GM12878 (cell line): ENCODE measurements around the gene GRK6.

Experiments
- MYC ChIP-seq: IDR thresholded peaks from 2 replicates; pipeline ENCODE4 v1.6.1; 2011; ENCODE audit warnings: mild to moderate bottlenecking, low read length, moderate library complexity, inconsistent platforms; ENCODE audit not compliant: insufficient read depth, insufficient replicate concordance, insufficient read length, severe bottlenecking
- NFYB ChIP-seq: IDR thresholded peaks from 2 replicates; pipeline ENCODE4 v1.6.1; 2011; ENCODE audit warnings: low read depth, mild to moderate bottlenecking, low read length, improper control_type of control experiment, moderate library complexity; ENCODE audit not compliant: insufficient read depth
- POLR2A ChIP-seq: IDR thresholded peaks from 2 replicates; pipeline ENCODE4 v1.6.1; 2011; ENCODE audit warnings: low read depth, mild to moderate bottlenecking, low read length
- POLR2AphosphoS5 ChIP-seq: IDR thresholded peaks from 2 replicates; pipeline ENCODE4 v1.6.1; 2011; ENCODE audit warnings: mild to moderate bottlenecking, low read length, inconsistent platforms
- YBX1 ChIP-seq: fragments of 450-650 bp; IDR thresholded peaks from 2 replicates; pipeline ENCODE4 v1.6.1; 2016; ENCODE audit warnings: antibody characterized with exemption
- TF ChIP-seq, protein P1 (sequence below): fragments of 450-650 bp; IDR thresholded peaks from 2 replicates; pipeline ENCODE4 v1.6.1; 2017; ENCODE audit warnings: antibody characterized with exemption, mild to moderate bottlenecking, moderate library complexity
- TF ChIP-seq, protein P2 (sequence below): IDR thresholded peaks from 2 replicates; pipeline ENCODE4 v1.6.1; 2012; ENCODE audit warnings: low read length, inconsistent platforms
- TF ChIP-seq, protein P3 (sequence below), 3 experiments: IDR thresholded peaks in 2 of 3; conservative IDR thresholded peaks in 1 of 3; 2 replicates each; pipeline ENCODE4 v1.5.1; 2011; ENCODE audit warnings: low read depth in 3 of 3, low read length in 3 of 3, mild to moderate bottlenecking in 3 of 3, control low read depth in 2 of 3, moderate library complexity in 2 of 3, inconsistent platforms in 1 of 3, mixed read lengths in 1 of 3; ENCODE audit not compliant: control insufficient read depth in 2 of 3, insufficient read depth in 1 of 3; ENCODE audit errors: extremely low read depth in 1 of 3

DNA sequence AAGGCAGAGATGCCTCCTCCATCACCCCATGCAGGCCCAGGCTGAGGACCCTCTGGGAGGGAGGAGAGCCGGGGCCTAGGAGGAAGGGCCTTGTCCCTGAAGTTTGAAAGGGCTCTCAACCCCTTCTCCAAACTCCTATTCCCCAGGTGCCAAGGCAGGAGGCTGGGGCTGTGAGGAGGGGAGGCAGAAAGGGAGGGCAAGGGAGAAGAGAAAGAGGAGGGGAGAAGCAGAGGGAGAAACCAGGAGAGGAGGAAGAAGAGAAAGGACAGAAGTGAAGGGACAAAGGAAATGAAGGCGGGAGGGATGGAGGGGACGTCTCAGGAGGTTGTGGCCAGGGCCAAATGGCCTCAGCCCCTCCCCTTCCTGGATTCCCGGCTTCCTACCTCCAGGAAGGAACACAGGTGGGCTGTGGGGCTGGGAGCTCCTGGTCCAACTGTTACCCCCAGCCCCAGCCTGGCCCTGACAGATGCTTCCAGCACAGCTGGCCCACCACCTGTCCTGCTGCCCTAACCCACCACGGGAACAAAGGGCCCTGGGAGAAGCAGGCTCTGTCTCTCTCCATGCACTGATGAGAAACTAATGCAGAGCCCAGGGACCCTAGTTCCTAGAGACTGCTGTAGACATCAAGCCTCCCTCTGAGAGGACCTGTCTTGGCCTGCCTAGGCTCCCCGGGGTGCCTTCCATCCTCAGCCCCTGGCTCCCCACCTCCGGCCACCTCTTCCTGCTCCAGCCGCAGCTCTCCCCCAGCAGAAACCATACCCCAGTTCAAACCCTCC lies 43.5 kb downstream of the GRK6 start:
- TF ChIP-seq POLR2A (no peak), MYC (no peak), POLR2AphosphoS5 (no peak), YBX1 (no peak), NFYB (no peak)
- TF ChIP-seq, protein P1, sequence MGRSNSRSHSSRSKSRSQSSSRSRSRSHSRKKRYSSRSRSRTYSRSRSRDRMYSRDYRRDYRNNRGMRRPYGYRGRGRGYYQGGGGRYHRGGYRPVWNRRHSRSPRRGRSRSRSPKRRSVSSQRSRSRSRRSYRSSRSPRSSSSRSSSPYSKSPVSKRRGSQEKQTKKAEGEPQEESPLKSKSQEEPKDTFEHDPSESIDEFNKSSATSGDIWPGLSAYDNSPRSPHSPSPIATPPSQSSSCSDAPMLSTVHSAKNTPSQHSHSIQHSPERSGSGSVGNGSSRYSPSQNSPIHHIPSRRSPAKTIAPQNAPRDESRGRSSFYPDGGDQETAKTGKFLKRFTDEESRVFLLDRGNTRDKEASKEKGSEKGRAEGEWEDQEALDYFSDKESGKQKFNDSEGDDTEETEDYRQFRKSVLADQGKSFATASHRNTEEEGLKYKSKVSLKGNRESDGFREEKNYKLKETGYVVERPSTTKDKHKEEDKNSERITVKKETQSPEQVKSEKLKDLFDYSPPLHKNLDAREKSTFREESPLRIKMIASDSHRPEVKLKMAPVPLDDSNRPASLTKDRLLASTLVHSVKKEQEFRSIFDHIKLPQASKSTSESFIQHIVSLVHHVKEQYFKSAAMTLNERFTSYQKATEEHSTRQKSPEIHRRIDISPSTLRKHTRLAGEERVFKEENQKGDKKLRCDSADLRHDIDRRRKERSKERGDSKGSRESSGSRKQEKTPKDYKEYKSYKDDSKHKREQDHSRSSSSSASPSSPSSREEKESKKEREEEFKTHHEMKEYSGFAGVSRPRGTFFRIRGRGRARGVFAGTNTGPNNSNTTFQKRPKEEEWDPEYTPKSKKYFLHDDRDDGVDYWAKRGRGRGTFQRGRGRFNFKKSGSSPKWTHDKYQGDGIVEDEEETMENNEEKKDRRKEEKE = no peak
- TF ChIP-seq, protein P2, sequence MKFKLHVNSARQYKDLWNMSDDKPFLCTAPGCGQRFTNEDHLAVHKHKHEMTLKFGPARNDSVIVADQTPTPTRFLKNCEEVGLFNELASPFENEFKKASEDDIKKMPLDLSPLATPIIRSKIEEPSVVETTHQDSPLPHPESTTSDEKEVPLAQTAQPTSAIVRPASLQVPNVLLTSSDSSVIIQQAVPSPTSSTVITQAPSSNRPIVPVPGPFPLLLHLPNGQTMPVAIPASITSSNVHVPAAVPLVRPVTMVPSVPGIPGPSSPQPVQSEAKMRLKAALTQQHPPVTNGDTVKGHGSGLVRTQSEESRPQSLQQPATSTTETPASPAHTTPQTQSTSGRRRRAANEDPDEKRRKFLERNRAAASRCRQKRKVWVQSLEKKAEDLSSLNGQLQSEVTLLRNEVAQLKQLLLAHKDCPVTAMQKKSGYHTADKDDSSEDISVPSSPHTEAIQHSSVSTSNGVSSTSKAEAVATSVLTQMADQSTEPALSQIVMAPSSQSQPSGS = no peak
- TF ChIP-seq, protein P3, sequence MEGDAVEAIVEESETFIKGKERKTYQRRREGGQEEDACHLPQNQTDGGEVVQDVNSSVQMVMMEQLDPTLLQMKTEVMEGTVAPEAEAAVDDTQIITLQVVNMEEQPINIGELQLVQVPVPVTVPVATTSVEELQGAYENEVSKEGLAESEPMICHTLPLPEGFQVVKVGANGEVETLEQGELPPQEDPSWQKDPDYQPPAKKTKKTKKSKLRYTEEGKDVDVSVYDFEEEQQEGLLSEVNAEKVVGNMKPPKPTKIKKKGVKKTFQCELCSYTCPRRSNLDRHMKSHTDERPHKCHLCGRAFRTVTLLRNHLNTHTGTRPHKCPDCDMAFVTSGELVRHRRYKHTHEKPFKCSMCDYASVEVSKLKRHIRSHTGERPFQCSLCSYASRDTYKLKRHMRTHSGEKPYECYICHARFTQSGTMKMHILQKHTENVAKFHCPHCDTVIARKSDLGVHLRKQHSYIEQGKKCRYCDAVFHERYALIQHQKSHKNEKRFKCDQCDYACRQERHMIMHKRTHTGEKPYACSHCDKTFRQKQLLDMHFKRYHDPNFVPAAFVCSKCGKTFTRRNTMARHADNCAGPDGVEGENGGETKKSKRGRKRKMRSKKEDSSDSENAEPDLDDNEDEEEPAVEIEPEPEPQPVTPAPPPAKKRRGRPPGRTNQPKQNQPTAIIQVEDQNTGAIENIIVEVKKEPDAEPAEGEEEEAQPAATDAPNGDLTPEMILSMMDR (IDR thresholded peaks at IDR 0.05 in 2 of 3, conservative IDR thresholded peaks at IDR 0.05 in 1 of 3; ENCODE audit: control insufficient read depth in 2 of 3, extremely low read depth in 1 of 3, insufficient read depth in 1 of 3, low read depth in 3 of 3, low read length in 3 of 3) = no peak
